ENCODE results near the gene SYAP1. TPM values are rescaled to one million over a fixed set of nuclear protein-coding genes. Genes with fewer than 3 reads are reported as not detected.

Gene SYAP1
- polyA plus RNA-seq, 1 donor (not counting 4 experiments of a cell fraction or from before 2014, with no cell fraction given), result 20.3 TPM

GRCh38 chrX:16678689-16679088 lies 40.7 kb upstream of the SYAP1 start:
- FAIRE-seq (no peak), DNase-seq (ENCODE audit: low read depth, low spot score) (no peak)
- Histone ChIP-seq H3K27me3 (ENCODE audit: control insufficient read depth, extremely low read depth, insufficient read depth, low read length) (no peaks in the 10 kb centered on the region), H3K4me1 (ENCODE audit: control insufficient read depth, extremely low read depth, insufficient read depth, low read length) (no peaks in the 10 kb centered on the region), H3K36me3 (ENCODE audit: control insufficient read depth in 2 of 2, extremely low read depth in 1 of 2, insufficient read depth in 2 of 2, low read length in 2 of 2) (peaks cover 5 to 16% of the 10 kb centered on the region in 2 experiments), H3K9me3 (ENCODE audit: control insufficient read depth, low read depth, low read length) (no peaks in the 10 kb centered on the region), H3K9me1 (ENCODE audit: control insufficient read depth, extremely low read depth, insufficient read depth, low read length) (no peaks in the 10 kb centered on the region), H2AFZ (ENCODE audit: control insufficient read depth, low read length) (no peak overlapping the region), H3K79me2 (ENCODE audit: control insufficient read depth, insufficient read depth, low read length) (no peaks in the 10 kb centered on the region), H3K4me2 (ENCODE audit: control insufficient read depth, extremely low read depth, insufficient read depth, low read depth, low read length) (no peak overlapping the region), H3K9ac (ENCODE audit: control insufficient read depth, extremely low read depth, insufficient read depth, low read length) (no peak overlapping the region), H3K4me3 (ENCODE audit: control insufficient read depth in 2 of 3, extremely low read depth in 1 of 3, insufficient read depth in 2 of 3, low read depth in 1 of 3, low read length in 3 of 3) (no peak overlapping the region), H3K27ac (ENCODE audit: control insufficient read depth, insufficient read depth, low read length) (no peak overlapping the region), H4K20me1 (ENCODE audit: control insufficient read depth, extremely low read depth, insufficient read depth, low read length) (no peaks in the 10 kb centered on the region)
- TF ChIP-seq CTCF (optimal IDR thresholded peaks at IDR 0.05 in 1 of 3, IDR thresholded peaks at IDR 0.05 in 1 of 3, conservative IDR thresholded peaks at IDR 0.05 in 1 of 3; ENCODE audit: extremely low read depth in 1 of 3, insufficient read depth in 2 of 3, low read length in 3 of 3), result no peak
- no peak for TF ChIP-seq EZH2 (IDR thresholded peaks at IDR 0.05; ENCODE audit: low read length)
- dilution Hi-C loops (cut with MboI; ENCODE audit: extremely low pct_ligation_motif_present, low sequenced_read_pairs), result no loop called here

GRCh38 chrX:16683007-16683664 lies 36.3 kb upstream of the SYAP1 start:
- DNase-seq (ENCODE audit: low read depth, low spot score), result no peak
- H4K20me1 ChIP-seq (ENCODE audit: control insufficient read depth, extremely low read depth, insufficient read depth, low read length), result no peaks in the 10 kb centered on the region
- dilution Hi-C loops (cut with MboI; ENCODE audit: extremely low pct_ligation_motif_present, low sequenced_read_pairs), result no loop called here
- H3K9me1 ChIP-seq (ENCODE audit: control insufficient read depth, extremely low read depth, insufficient read depth, low read length), result no peaks in the 10 kb centered on the region
- no peak overlapping the region for H2AFZ ChIP-seq (ENCODE audit: control insufficient read depth, low read length)
- H3K27me3 ChIP-seq (ENCODE audit: control insufficient read depth, extremely low read depth, insufficient read depth, low read length), result no peaks in the 10 kb centered on the region
- H3K4me3 ChIP-seq (ENCODE audit: control insufficient read depth in 2 of 3, extremely low read depth in 1 of 3, insufficient read depth in 2 of 3, low read depth in 1 of 3, low read length in 3 of 3), result no peak overlapping the region
- no peaks in the 10 kb centered on the region for H3K79me2 ChIP-seq (ENCODE audit: control insufficient read depth, insufficient read depth, low read length)
- H3K4me1 ChIP-seq (ENCODE audit: control insufficient read depth, extremely low read depth, insufficient read depth, low read length), result no peaks in the 10 kb centered on the region
- TF ChIP-seq CTCF (optimal IDR thresholded peaks at IDR 0.05 in 1 of 3, IDR thresholded peaks at IDR 0.05 in 1 of 3, conservative IDR thresholded peaks at IDR 0.05 in 1 of 3; ENCODE audit: extremely low read depth in 1 of 3, insufficient read depth in 2 of 3, low read length in 3 of 3) (no peak), EZH2 (IDR thresholded peaks at IDR 0.05; ENCODE audit: low read length) (no peak)
- peaks cover 10 to 22% of the 10 kb centered on the region in 2 experiments for H3K36me3 ChIP-seq (ENCODE audit: control insufficient read depth in 2 of 2, extremely low read depth in 1 of 2, insufficient read depth in 2 of 2, low read length in 2 of 2)
- no peak overlapping the region for H3K9ac ChIP-seq (ENCODE audit: control insufficient read depth, extremely low read depth, insufficient read depth, low read length)
- no peaks in the 10 kb centered on the region for H3K9me3 ChIP-seq (ENCODE audit: control insufficient read depth, low read depth, low read length)
- no peak for FAIRE-seq
- H3K4me2 ChIP-seq (ENCODE audit: control insufficient read depth, extremely low read depth, insufficient read depth, low read depth, low read length), result no peak overlapping the region
- no peak overlapping the region for H3K27ac ChIP-seq (ENCODE audit: control insufficient read depth, insufficient read depth, low read length)

Data from keratinocyte (primary cell).